ENCODE results near the gene USP47. TPM values are rescaled to one million over a fixed set of nuclear protein-coding genes. Genes with fewer than 3 reads are reported as not detected.

Gene USP47
- total RNA-seq, 1 donor: 72.7 TPM

- Histone ChIP-seq H4K20me1 (ENCODE audit: insufficient read depth, low read length) (no peaks in the 10 kb centered on the region), H3K27ac (ENCODE audit: low read depth, low read length) (no peak overlapping the region), H3K4me3 (ENCODE audit: insufficient read depth, low read length) (no peak overlapping the region), H3K4me1 (ENCODE audit: insufficient read depth, low read length) (no peaks in the 10 kb centered on the region), H3K9me3 (ENCODE audit: low read depth, low read length) (no peaks in the 10 kb centered on the region), H3K36me3 (ENCODE audit: insufficient read depth, low read length) (no peaks in the 10 kb centered on the region), H3K27me3 (ENCODE audit: insufficient read depth, low read length) (peaks cover 33% of the 10 kb centered on the region), H3K79me2 (ENCODE audit: insufficient read depth, low read length) (no peaks in the 10 kb centered on the region), H3K4me2 (ENCODE audit: insufficient read depth, low read length) (no peak overlapping the region), H2AFZ (ENCODE audit: low read length) (no peak overlapping the region)
- no peak for DNase-seq (ENCODE audit: insufficient read length, low spot score, missing footprints)
- TF ChIP-seq CTCF (IDR thresholded peaks at IDR 0.05; ENCODE audit: extremely low read depth, low read depth, low read length): no peak
Measured at GRCh38 chr11:12005476-12005875, 163.7 kb downstream of the USP47 start.

GRCh38 chr11:12006552-12007229, 164.9 kb downstream of the USP47 start:
- Histone ChIP-seq H3K36me3 (ENCODE audit: insufficient read depth, low read length) (no peaks in the 10 kb centered on the region), H4K20me1 (ENCODE audit: insufficient read depth, low read length) (no peaks in the 10 kb centered on the region), H3K9me3 (ENCODE audit: low read depth, low read length) (no peaks in the 10 kb centered on the region), H3K27ac (ENCODE audit: low read depth, low read length) (no peak overlapping the region), H3K4me2 (ENCODE audit: insufficient read depth, low read length) (no peak overlapping the region), H2AFZ (ENCODE audit: low read length) (no peak overlapping the region), H3K4me3 (ENCODE audit: insufficient read depth, low read length) (no peak overlapping the region), H3K4me1 (ENCODE audit: insufficient read depth, low read length) (no peaks in the 10 kb centered on the region), H3K27me3 (ENCODE audit: insufficient read depth, low read length) (peaks cover 44% of the 10 kb centered on the region), H3K79me2 (ENCODE audit: insufficient read depth, low read length) (no peaks in the 10 kb centered on the region)
- TF ChIP-seq CTCF (IDR thresholded peaks at IDR 0.05; ENCODE audit: extremely low read depth, low read depth, low read length): no peak
- DNase-seq (ENCODE audit: insufficient read length, low spot score, missing footprints): no peak

- no peak overlapping the region for H3K4me2 ChIP-seq (ENCODE audit: insufficient read depth, low read length)
- no peak for TF ChIP-seq CTCF (IDR thresholded peaks at IDR 0.05; ENCODE audit: extremely low read depth, low read depth, low read length)
- H3K4me1 ChIP-seq (ENCODE audit: insufficient read depth, low read length): no peaks in the 10 kb centered on the region
- H3K27me3 ChIP-seq (ENCODE audit: insufficient read depth, low read length): peaks cover 44% of the 10 kb centered on the region
- H3K27ac ChIP-seq (ENCODE audit: low read depth, low read length): no peak overlapping the region
- no peaks in the 10 kb centered on the region for H3K9me3 ChIP-seq (ENCODE audit: low read depth, low read length)
- H4K20me1 ChIP-seq (ENCODE audit: insufficient read depth, low read length): no peaks in the 10 kb centered on the region
- no peaks in the 10 kb centered on the region for H3K79me2 ChIP-seq (ENCODE audit: insufficient read depth, low read length)
- DNase-seq (ENCODE audit: insufficient read length, low spot score, missing footprints): no peak
- no peak overlapping the region for H2AFZ ChIP-seq (ENCODE audit: low read length)
- no peaks in the 10 kb centered on the region for H3K36me3 ChIP-seq (ENCODE audit: insufficient read depth, low read length)
- no peak overlapping the region for H3K4me3 ChIP-seq (ENCODE audit: insufficient read depth, low read length)
Measured at GRCh38 chr11:12007230-12007593, 165.4 kb downstream of the USP47 start.

GRCh38 chr11:12007769-12008737, 166.3 kb downstream of the USP47 start, which contains the start of gene DKK3:
Gene DKK3, minus strand, starts transcription at chr11:12008626. Its CDS starts 44 bp downstream, at chr11:12008582.
- Histone ChIP-seq H3K4me2 (ENCODE audit: insufficient read depth, low read length) (peak within 1 kb of the TSS; percentile 77), H3K9me3 (ENCODE audit: low read depth, low read length) (no peaks in the 10 kb centered on the region), H2AFZ (ENCODE audit: low read length) (peak within 1 kb of the TSS; percentile 57), H3K79me2 (ENCODE audit: insufficient read depth, low read length) (no peaks in the 10 kb centered on the region), H3K27ac (ENCODE audit: low read depth, low read length) (no peak within 1 kb of the TSS), H4K20me1 (ENCODE audit: insufficient read depth, low read length) (no peaks in the 10 kb centered on the region), H3K4me1 (ENCODE audit: insufficient read depth, low read length) (no peaks in the 10 kb centered on the region), H3K27me3 (ENCODE audit: insufficient read depth, low read length) (peaks cover 44% of the 10 kb centered on the region), H3K4me3 (ENCODE audit: insufficient read depth, low read length) (peak within 1 kb of the TSS; percentile 68), H3K36me3 (ENCODE audit: insufficient read depth, low read length) (no peaks in the 10 kb centered on the region)
- DNase-seq (ENCODE audit: insufficient read length, low spot score, missing footprints): peak; percentile 81
- TF ChIP-seq CTCF (IDR thresholded peaks at IDR 0.05; ENCODE audit: extremely low read depth, low read depth, low read length): no peak
